ENCODE measurements around the gene TSPEAR. TPM values are rescaled to one million over a fixed set of nuclear protein-coding genes. Genes with fewer than 3 reads are reported as not detected.

Gene TSPEAR
- total and polyA plus RNA-seq, 2 of the 13 experiments (the other 11 are each of a cell fraction or from before 2014, with no cell fraction given), result 0.07 to 0.32 TPM

DNA sequence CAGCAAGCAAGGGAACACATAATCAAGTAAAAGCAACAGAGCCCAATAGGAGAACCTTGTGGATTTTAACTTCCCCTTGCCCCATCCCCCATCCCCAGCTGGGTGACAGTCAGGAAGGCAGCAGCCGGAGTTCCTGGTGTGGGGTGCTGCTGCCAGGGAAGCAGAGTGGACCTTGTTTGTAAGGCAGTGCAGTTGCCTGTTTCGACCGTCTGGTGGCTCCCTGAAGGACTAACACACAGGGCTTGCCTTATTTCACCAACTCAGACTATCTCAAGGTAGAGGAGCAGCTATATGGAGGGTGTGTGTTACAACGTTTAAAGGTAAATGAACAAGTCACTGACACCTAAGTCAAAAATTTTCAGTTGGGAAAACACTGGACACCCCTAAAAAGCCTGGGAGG, 92.9 kb downstream of the TSPEAR start:
- BruUV-seq (replicated peaks), result no TSS peak
- peak; percentile 16 for DNase-seq (ENCODE audit: low spot score)

More for the DNA sequence above, 92.9 kb downstream of the TSPEAR start:
- no peaks in the 10 kb centered on the region for H3K4me1 ChIP-seq (ENCODE audit: insufficient read depth, low read length)
- ATAC-seq (peak; percentile 88), FAIRE-seq (peak; percentile 43)
- POLR2A ChIA-PET, result no interaction called here
- H3K4me2 ChIP-seq (ENCODE audit: low read depth, low read length), result no peak overlapping the region
- no peaks in the 10 kb centered on the region for H3K79me2 ChIP-seq (ENCODE audit: insufficient read depth, low read length)
- no peak overlapping the region for H2AFZ ChIP-seq (ENCODE audit: low read length)
- H4K20me1 ChIP-seq (ENCODE audit: insufficient read depth, low read length), result no peaks in the 10 kb centered on the region
- no peak for TF ChIP-seq ZNF121 (CRISPR knock-in tag; IDR thresholded peaks at IDR 0.05)
- 0 out of 2 replicates have a peak, but pooled peaks have one; percentile 21 for TF ChIP-seq ZNF317 (CRISPR knock-in tag; IDR thresholded peaks at IDR 0.05)
- no peak for TF ChIP-seq ZEB1 (IDR thresholded peaks at IDR 0.05; ENCODE audit: insufficient replicate concordance, low read depth)
- no peak for TF ChIP-seq ZNF543 (CRISPR knock-in tag; IDR thresholded peaks at IDR 0.05)
- peak; percentile 67 for TF ChIP-seq SMC3 (IDR thresholded peaks at IDR 0.05; ENCODE audit: low read length)
- no peak for TF ChIP-seq NR2F2 (IDR thresholded peaks at IDR 0.05; ENCODE audit: borderline replicate concordance, low read depth)
- no peak for TF ChIP-seq FOXJ3 (CRISPR knock-in tag; IDR thresholded peaks at IDR 0.05; ENCODE audit: borderline replicate concordance)
- no peak for TF ChIP-seq ZNF678 (CRISPR knock-in tag; IDR thresholded peaks at IDR 0.05)
- no peak for TF ChIP-seq MIER2 (CRISPR knock-in tag; IDR thresholded peaks at IDR 0.05)
- no peak for TF ChIP-seq ZNF816 (CRISPR knock-in tag; IDR thresholded peaks at IDR 0.05; ENCODE audit: borderline replicate concordance)
- TF ChIP-seq, protein P1, sequence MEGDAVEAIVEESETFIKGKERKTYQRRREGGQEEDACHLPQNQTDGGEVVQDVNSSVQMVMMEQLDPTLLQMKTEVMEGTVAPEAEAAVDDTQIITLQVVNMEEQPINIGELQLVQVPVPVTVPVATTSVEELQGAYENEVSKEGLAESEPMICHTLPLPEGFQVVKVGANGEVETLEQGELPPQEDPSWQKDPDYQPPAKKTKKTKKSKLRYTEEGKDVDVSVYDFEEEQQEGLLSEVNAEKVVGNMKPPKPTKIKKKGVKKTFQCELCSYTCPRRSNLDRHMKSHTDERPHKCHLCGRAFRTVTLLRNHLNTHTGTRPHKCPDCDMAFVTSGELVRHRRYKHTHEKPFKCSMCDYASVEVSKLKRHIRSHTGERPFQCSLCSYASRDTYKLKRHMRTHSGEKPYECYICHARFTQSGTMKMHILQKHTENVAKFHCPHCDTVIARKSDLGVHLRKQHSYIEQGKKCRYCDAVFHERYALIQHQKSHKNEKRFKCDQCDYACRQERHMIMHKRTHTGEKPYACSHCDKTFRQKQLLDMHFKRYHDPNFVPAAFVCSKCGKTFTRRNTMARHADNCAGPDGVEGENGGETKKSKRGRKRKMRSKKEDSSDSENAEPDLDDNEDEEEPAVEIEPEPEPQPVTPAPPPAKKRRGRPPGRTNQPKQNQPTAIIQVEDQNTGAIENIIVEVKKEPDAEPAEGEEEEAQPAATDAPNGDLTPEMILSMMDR (CRISPR knock-in tag; IDR thresholded peaks at IDR 0.05), result peak; percentile 68
- no peak for TF ChIP-seq PCBP2 (optimal IDR thresholded peaks at IDR 0.05; ENCODE audit: low read depth, low read length, poor library complexity, severe bottlenecking)
- no peak for TF ChIP-seq HIVEP1 (CRISPR knock-in tag; IDR thresholded peaks at IDR 0.05)
- peak; percentile 68 for TF ChIP-seq STAG1 (CRISPR knock-in tag; IDR thresholded peaks at IDR 0.05)
- WGBS (ENCODE audit: low lambda C conversion rate), result 0% methylated on average over 3 of the region's 4 CpGs
- H3K27me3 ChIP-seq (ENCODE audit: control insufficient read depth in 1 of 2, insufficient read depth in 2 of 2, low read length in 2 of 2), result peaks cover 1 to 28% of the 10 kb centered on the region in 2 experiments; a peak in 3 of 5 replicates
- CTCF ChIA-PET (ENCODE audit: low intra/inter-chr PET ratio, low total read pairs), result no interaction called here
- H3K36me3 ChIP-seq (replicated peaks in 1 of 2; ENCODE audit: control insufficient read depth in 1 of 2, insufficient read depth in 2 of 2, low read length in 2 of 2), result no peaks in the 10 kb centered on the region
- in situ Hi-C loops (cut with HindIII; ENCODE audit: extremely low pct_ligation_motif_present, low pct_unique_long_range_greater_than_20kb), result no loop called here
- H3K9me3 ChIP-seq (ENCODE audit: low read length), result peaks cover 8% of the 10 kb centered on the region
- H3K4me3 ChIP-seq (replicated peaks in 1 of 3; ENCODE audit: insufficient read depth in 1 of 3, low read depth in 2 of 3, low read length in 3 of 3), result no peak overlapping the region
- intact Hi-C loops (cut with micrococcal nuclease; ENCODE audit: unreplicated experiment), result loop anchor here (2.0 kb wide), 1 partner anchor 174 kb away; no protein-coding TSS in a partner anchor
- no peak overlapping the region for H3K9ac ChIP-seq (ENCODE audit: insufficient read depth, low read depth, low read length)
- H3K27ac ChIP-seq (ENCODE audit: extremely low read length, insufficient read depth, low read length), result no peak overlapping the region
